Effector memory CD8-positive, alpha-beta T cell (primary cell): ENCODE results near the gene NOS1AP.
"Not testable (repeated sequence)": the region's sequence is repeated elsewhere in the genome, so short reads cannot be mapped to it uniquely, and the experiment has no call there.

ENCODE experiments used
- ATAC-seq: fragments of 150-1000 bp; cut with Tn5 transposase; replicated peaks from 2 replicates; pipeline ENCODE4 v1.10.0; 2021; ENCODE audit warnings: mild to moderate bottlenecking, moderate library complexity
- DNase-seq, 3 experiments: peaks; one replicate each; pipeline ENCODE4 v3.0.0; 2021
- H3K27ac Mint-ChIP-seq, 2 donors: one replicate each; pipeline ENCODE4 v1.8.0; 2022; ENCODE audit warnings: mild to moderate bottlenecking in 2 of 2, mixed read lengths in 2 of 2, moderate library complexity in 2 of 2
- H3K27me3 Mint-ChIP-seq, 2 donors: one replicate each; pipeline ENCODE4 v1.8.0; 2022; ENCODE audit warnings: mixed read lengths in 2 of 2
- H3K36me3 Mint-ChIP-seq: one replicate; pipeline ENCODE4 v1.8.0; 2022; ENCODE audit warnings: mild to moderate bottlenecking, moderate library complexity, mixed read lengths; ENCODE audit not compliant: insufficient read depth
- H3K4me1 Mint-ChIP-seq, 2 donors: one replicate each; pipeline ENCODE4 v1.8.0; 2022; ENCODE audit warnings: low read depth in 2 of 2, mixed read lengths in 2 of 2
- H3K4me3 Mint-ChIP-seq, 2 donors: one replicate each; pipeline ENCODE4 v1.8.0; 2022; ENCODE audit warnings: mild to moderate bottlenecking in 2 of 2, mixed read lengths in 2 of 2, moderate library complexity in 2 of 2
- H3K9me3 Mint-ChIP-seq, 2 donors: one replicate each; pipeline ENCODE4 v1.8.0; 2022; ENCODE audit warnings: mixed read lengths in 2 of 2

The NOS1AP gene

GRCh38 chr1:162158624-162159271 is 89.3 kb downstream of the NOS1AP start:
- no peaks in the 10 kb centered on the region for H3K36me3 Mint-ChIP-seq
- H3K4me1 Mint-ChIP-seq: no peaks in the 10 kb centered on the region
- H3K27ac Mint-ChIP-seq: no peak overlapping the region
- ATAC-seq: no peak
- peaks cover 26 to 30% of the 10 kb centered on the region in 2 donors for H3K27me3 Mint-ChIP-seq
- no peak for DNase-seq
- H3K9me3 Mint-ChIP-seq: no peaks in the 10 kb centered on the region
- H3K4me3 Mint-ChIP-seq: no peak overlapping the region

- Mint-ChIP-seq H3K27ac (no peak overlapping the region), H3K4me3 (no peak overlapping the region), H3K27me3 (peaks cover 27 to 30% of the 10 kb centered on the region in 2 donors), H3K4me1 (no peaks in the 10 kb centered on the region), H3K36me3 (no peaks in the 10 kb centered on the region), H3K9me3 (no peaks in the 10 kb centered on the region)
- ATAC-seq (no peak), DNase-seq (no peak)
Measured at GRCh38 chr1:162159515-162159914, 90.0 kb downstream of the NOS1AP start.

GRCh38 chr1:162161916-162162550 is 92.5 kb downstream of the NOS1AP start:
- ATAC-seq (no peak), DNase-seq (no peak)
- no peak overlapping the region for H3K27ac Mint-ChIP-seq
- peaks cover 31 to 54% of the 10 kb centered on the region in 2 donors for H3K27me3 Mint-ChIP-seq
- H3K4me3 Mint-ChIP-seq: no peak overlapping the region
- no peaks in the 10 kb centered on the region for H3K9me3 Mint-ChIP-seq
- H3K36me3 Mint-ChIP-seq: no peaks in the 10 kb centered on the region
- H3K4me1 Mint-ChIP-seq: no peaks in the 10 kb centered on the region

- Mint-ChIP-seq H3K36me3 (no peaks in the 10 kb centered on the region), H3K27ac (no peak overlapping the region), H3K4me3 (no peak overlapping the region), H3K4me1 (no peaks in the 10 kb centered on the region), H3K27me3 (peaks cover 30 to 78% of the 10 kb centered on the region in 2 donors), H3K9me3 (no peaks in the 10 kb centered on the region)
- no peak for ATAC-seq
- no peak for DNase-seq
Measured at GRCh38 chr1:162165528-162165927, 96.0 kb downstream of the NOS1AP start.

- no peaks in the 10 kb centered on the region for H3K36me3 Mint-ChIP-seq
- no peaks in the 10 kb centered on the region for H3K9me3 Mint-ChIP-seq
- no peak overlapping the region for H3K27ac Mint-ChIP-seq
- ATAC-seq (no peak), DNase-seq (no peak)
- peaks cover 25 to 79% of the 10 kb centered on the region in 2 donors for H3K27me3 Mint-ChIP-seq
- H3K4me3 Mint-ChIP-seq: no peak overlapping the region
- H3K4me1 Mint-ChIP-seq: no peaks in the 10 kb centered on the region
Measured at GRCh38 chr1:162166917-162167615, 97.6 kb downstream of the NOS1AP start.

- Mint-ChIP-seq H3K27me3 (peaks cover 25 to 75% of the 10 kb centered on the region in 2 donors), H3K36me3 (no peaks in the 10 kb centered on the region), H3K4me3 (no peak overlapping the region), H3K9me3 (no peaks in the 10 kb centered on the region), H3K27ac (no peak overlapping the region), H3K4me1 (no peaks in the 10 kb centered on the region)
- ATAC-seq (no peak), DNase-seq (no peak)
Measured at GRCh38 chr1:162168261-162168660, 98.8 kb downstream of the NOS1AP start.

GRCh38 chr1:162169031-162169790 is 99.7 kb downstream of the NOS1AP start:
- DNase-seq: no peak
- no peaks in the 10 kb centered on the region for H3K4me1 Mint-ChIP-seq
- H3K27ac Mint-ChIP-seq: no peak overlapping the region
- H3K36me3 Mint-ChIP-seq: no peaks in the 10 kb centered on the region
- H3K27me3 Mint-ChIP-seq: peaks cover 25 to 69% of the 10 kb centered on the region in 2 donors
- no peaks in the 10 kb centered on the region for H3K9me3 Mint-ChIP-seq
- no peak overlapping the region for H3K4me3 Mint-ChIP-seq
- ATAC-seq: no peak

- DNase-seq (no peak), ATAC-seq (no peak)
- Mint-ChIP-seq H3K27me3 (peaks cover 20 to 51% of the 10 kb centered on the region in 2 donors), H3K27ac (no peak overlapping the region), H3K36me3 (no peaks in the 10 kb centered on the region), H3K9me3 (no peaks in the 10 kb centered on the region), H3K4me1 (no peaks in the 10 kb centered on the region), H3K4me3 (no peak overlapping the region)
Measured at GRCh38 chr1:162171111-162171510, 101.6 kb downstream of the NOS1AP start.

GRCh38 chr1:162172311-162173102 is 103.0 kb downstream of the NOS1AP start:
- no peak for ATAC-seq
- no peaks in the 10 kb centered on the region for H3K9me3 Mint-ChIP-seq
- no peaks in the 10 kb centered on the region for H3K36me3 Mint-ChIP-seq
- H3K4me3 Mint-ChIP-seq: no peak overlapping the region
- H3K27ac Mint-ChIP-seq: no peak overlapping the region
- H3K4me1 Mint-ChIP-seq: no peaks in the 10 kb centered on the region
- H3K27me3 Mint-ChIP-seq: peaks cover 11 to 37% of the 10 kb centered on the region in 2 donors
- no peak for DNase-seq

- H3K36me3 Mint-ChIP-seq, H3K27ac Mint-ChIP-seq, DNase-seq, H3K4me1 Mint-ChIP-seq, H3K4me3 Mint-ChIP-seq, H3K9me3 Mint-ChIP-seq, ATAC-seq: not testable (repeated sequence)
- H3K27me3 Mint-ChIP-seq: peaks cover 11 to 28% of the 10 kb centered on the region in 2 donors
Measured at GRCh38 chr1:162173607-162174006, 104.1 kb downstream of the NOS1AP start.

GRCh38 chr1:162174027-162174426 is 104.5 kb downstream of the NOS1AP start:
- DNase-seq, H3K4me3 Mint-ChIP-seq, H3K27ac Mint-ChIP-seq, ATAC-seq, H3K9me3 Mint-ChIP-seq, H3K36me3 Mint-ChIP-seq, H3K4me1 Mint-ChIP-seq: not testable (repeated sequence)
- H3K27me3 Mint-ChIP-seq: peaks cover 16 to 27% of the 10 kb centered on the region in 2 donors

GRCh38 chr1:162175379-162176081 is 106.0 kb downstream of the NOS1AP start:
- Mint-ChIP-seq H3K9me3 (no peaks in the 10 kb centered on the region), H3K4me3 (no peak overlapping the region), H3K36me3 (no peaks in the 10 kb centered on the region), H3K27me3 (peaks cover 15 to 24% of the 10 kb centered on the region in 2 donors), H3K27ac (no peak overlapping the region), H3K4me1 (no peaks in the 10 kb centered on the region)
- DNase-seq (no peak), ATAC-seq (no peak)
